ENCODE data around the gene LAMC1. TPM values are rescaled to one million over a fixed set of nuclear protein-coding genes. Genes with fewer than 3 reads are reported as not detected.

LAMC1 gene
- total RNA-seq, 1 experiment from 2014 or later, result 190 TPM

DNA sequence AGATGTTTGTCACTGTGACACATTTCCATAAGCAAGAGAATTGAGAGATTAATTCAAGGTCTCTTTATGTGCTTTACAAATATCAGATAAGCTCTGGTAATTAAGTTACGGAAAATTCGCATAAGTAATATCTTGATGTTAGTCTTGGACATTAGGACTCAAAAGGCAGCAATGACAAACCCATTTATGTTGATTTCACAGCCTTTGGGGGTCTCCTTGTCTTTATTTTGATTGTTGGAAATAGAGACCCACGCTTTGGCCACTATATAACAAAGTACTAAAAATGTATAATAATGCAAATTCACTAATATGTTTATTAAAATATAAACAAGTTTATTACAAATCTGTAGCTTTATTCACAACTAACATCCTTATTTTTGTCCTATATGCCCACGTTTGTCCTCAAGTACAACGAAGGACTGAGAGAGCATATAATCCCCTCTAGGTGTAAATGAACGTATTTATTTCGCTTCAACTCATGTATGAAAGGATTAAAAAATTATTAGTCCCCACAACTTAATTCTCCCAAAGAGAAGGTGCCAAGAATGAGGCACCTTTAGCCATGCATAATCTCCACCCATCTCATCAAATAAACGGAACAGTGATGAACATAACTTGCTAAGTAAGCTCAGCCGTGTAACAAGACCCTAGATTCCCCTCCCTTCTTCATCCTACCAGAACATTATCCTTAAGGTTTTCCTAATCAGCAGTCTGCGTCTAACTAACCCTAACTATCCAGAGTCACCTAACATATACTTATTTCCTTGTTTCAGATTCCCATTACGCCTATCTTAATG, 1.6 kb upstream of the LAMC1 start:
- DNase-seq (ENCODE audit: low spot score), result no peak

DNA sequence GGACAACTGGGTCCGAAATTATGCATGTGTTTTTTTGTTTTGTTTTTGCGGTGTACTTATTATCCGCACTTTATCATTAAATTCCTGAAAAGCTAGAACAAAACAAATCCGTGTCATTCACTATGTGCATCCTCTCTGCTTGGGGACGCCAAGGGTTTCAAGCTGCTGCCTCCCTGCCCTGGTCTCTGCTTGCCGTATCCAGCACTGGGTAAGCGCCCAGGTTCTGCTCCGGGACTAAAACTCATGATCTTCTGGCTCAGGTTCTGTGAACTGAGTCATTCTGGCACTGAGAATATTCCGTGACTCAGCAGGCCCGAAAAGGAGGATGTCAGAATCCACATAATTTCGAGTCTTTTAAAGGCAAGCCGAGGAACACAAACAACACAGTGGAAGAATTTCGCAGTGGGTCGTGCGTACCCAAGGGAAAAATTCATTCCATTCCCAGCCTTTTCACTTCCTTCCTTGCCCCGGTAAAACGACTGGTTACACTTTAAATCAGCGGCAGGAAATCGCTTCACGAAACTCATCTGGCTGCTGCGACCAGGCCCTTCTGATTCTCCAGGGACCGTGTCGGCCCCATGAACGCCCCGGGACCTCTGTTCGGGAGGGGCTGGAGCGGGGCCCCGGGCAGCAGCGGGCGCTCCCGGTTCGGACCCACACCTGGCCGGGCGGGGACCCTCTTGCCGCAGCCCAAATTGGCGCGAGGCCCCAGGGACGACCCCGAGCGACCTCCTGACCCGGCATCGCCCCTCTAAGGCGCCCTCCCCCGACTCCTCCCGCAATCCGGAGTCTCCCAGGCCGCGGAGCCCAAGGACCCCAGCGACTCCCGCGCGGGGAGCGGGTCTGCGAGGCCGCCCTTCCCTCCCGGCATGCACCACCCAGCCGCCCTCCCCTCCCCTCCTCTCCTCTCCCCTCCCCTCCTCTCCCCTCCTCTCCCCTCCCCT, 746 bp upstream of the LAMC1 start:
- DNase-seq (ENCODE audit: low spot score), result peak; percentile 95

DNA sequence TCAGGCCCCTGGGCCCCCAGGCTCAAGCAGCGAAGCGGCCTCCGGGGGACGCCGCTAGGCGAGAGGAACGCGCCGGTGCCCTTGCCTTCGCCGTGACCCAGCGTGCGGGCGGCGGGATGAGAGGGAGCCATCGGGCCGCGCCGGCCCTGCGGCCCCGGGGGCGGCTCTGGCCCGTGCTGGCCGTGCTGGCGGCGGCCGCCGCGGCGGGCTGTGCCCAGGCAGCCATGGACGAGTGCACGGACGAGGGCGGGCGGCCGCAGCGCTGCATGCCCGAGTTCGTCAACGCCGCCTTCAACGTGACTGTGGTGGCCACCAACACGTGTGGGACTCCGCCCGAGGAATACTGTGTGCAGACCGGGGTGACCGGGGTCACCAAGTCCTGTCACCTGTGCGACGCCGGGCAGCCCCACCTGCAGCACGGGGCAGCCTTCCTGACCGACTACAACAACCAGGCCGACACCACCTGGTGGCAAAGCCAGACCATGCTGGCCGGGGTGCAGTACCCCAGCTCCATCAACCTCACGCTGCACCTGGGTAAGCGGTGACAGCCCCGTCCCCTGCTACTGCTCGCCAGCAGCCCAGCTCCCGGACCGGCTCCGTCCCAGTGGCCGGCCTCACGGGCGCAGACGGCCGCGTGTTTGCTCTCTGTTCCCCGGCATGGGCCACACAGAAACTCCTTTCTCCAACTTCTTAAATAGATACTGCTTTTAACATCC, 539 bp downstream of the LAMC1 start:
- DNase-seq (ENCODE audit: low spot score), result peak; percentile 77

DNA sequence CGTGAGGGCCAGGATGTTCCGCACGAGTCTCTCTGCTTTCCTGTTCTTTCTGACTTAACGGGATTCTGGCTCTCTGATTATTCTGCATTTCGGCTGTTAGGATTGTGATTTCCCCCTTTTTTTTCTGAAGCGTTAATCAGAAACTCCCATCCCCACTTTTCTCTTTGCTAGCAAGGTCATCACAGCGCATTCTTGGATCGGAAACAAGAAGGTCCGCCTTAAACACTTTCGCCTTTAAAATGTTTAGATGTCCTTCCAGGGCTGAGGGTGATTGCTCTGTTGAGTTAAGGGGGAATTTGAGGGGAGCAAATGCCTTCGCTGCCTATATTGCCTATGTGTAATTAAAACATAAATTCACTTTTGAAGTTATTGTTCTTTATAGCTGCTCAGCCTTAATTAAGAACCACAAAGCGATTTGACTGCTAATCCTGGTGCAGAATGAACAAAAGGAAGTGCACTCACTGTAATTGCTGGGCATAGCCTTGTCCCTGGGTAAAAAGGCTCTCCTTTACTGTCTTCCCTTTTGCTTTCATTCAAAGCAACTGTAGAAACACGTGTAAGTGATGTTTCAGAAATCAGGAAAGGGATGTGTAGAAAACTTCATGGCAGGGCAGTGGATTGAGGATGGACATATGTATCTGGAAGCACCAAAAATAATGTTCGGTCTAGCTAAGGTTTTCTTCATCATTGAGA, 1.2 kb downstream of the LAMC1 start:
- DNase-seq (ENCODE audit: low spot score), result no peak

DNA sequence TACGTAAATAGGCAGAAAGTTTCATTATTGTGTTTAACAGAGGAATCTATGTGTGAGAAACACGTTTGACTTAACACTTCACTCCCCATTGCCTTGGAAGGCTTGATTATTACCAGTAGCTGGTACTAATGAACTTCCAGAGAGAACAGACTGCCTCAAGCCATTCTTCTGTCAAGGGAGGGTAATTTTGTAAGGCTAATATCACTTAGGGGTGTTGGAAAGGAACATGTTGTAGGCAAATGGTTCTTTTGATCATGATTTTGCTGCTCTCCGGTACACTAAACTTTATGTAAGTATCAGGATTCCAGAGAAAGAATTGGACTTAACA, 1.8 kb downstream of the LAMC1 start:
- DNase-seq (ENCODE audit: low spot score), result no peak

DNA sequence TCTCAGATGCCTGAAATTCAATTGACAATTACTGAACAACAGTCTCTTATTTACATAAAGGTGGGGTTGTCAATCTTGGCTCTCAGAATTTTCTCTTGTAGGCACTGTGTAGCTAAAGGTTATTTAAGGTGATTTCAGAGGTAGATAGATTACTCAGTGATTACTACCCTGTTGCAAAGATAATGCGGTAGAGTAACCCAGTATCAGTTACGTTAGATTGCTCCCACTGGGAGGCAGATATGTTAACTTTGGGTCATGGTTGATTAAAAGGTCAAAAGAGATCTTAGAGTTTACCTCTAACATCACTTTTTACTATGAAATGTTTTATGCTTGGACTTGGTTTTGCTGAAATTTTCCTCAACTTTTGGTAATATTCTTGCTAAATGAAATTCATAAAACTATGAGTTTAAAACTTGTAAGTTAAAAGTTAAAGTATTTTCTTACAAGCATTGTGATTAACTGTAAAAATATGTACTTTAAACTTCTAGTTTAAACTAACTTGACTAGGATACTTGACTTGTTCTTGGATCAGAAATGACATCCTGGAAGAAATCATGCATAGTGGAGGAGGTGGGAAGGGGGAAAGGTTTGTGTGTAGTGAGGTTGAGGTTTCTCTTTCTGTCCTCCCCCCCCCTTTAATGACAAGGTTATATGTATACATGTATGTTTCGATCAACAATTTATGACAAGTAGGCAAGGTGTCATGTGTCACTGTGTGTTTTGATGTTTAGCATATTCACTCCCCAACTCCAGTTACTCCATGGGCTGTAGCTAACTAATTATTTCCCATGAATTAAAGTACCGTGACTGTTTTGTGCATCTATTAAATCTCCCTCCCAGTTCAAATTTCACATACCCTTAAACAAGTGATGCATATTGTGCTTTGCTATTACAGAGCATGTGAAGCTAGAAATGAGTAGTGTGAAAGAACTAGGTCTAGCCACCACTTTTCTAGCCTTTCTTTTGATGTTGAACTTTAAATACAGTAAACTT, 2.9 kb downstream of the LAMC1 start:
- DNase-seq (ENCODE audit: low spot score), result no peak

DNA sequence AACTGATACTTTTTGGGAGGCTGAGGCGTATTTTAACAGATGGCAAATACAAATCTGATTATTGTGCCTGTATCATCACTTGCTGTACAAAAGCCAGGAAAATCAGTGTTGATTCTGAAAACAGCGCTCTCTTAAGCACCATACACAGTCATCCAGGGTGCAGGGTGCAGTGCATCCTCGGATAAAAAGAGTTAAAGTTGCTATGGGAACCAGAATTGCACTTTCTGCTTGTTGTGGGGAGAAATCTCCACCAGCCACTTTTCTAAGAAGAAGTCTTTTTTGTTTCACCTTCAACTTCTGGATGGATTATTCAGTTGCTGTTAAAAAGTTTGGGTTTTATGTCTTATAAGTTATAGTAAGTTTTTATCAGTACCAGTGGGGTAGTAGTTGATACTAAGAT, 3.8 kb downstream of the LAMC1 start:
- DNase-seq (ENCODE audit: low spot score), result no peak

DNA sequence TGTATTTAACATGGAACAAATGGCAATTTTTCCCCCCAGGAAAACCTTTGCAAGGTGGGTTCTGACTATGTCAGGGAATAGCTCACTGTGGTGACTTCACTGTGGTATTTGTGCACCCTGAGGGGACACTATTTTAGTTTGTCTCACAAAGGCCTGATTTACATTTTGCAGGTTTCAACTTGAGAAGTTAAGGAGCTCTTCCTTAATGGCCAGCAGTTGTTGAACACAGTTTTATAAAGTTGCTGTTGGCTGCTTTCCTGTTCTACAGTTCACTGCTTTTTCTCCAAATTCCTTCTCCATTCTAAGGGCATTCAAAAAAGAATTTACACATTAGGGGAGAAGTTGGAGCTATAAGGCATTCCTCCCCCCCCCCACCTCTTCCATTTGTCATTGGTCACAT, 4.6 kb downstream of the LAMC1 start:
- no peak for DNase-seq (ENCODE audit: low spot score)

DNA sequence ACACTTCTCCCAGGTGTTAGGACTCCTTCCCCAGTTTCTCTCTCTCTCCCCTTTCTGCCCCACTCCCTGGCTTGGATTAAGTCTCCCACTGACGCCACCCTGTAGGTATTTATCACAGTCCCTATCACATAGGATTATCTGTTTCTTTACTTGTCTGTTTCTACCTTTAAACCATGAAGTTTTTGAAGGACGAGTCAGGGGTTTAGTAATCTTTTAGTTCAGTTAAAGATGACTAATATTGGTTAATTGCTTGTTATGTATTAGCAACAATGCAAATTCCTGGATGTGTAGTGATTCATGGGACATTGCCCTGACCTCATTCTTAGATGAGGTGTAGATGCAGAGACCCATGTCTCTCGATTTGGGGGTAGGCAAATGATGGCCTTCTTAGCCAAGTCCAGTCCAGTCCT, 6.4 kb downstream of the LAMC1 start:
- peak; percentile 54 for DNase-seq (ENCODE audit: low spot score)

DNA sequence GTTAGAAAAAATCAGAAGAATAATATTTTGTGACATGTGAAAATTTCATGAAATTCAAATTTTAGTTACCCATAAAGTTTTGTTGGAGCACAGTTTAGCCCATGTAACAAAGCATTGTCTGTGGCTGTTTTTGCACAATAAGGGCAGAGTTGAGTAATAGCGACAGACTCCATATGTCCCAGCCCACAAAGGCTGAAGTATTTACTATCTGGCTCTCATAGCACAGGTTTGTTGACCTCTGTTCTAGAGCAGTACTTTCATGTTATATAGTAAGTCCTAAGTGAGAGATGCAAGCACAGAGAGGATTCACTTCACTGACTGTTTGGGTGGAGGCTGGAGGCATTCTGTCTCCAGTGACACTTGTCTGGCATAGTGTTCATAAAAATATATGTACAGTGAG, 6.8 kb downstream of the LAMC1 start:
- no peak for DNase-seq (ENCODE audit: low spot score)

DNA sequence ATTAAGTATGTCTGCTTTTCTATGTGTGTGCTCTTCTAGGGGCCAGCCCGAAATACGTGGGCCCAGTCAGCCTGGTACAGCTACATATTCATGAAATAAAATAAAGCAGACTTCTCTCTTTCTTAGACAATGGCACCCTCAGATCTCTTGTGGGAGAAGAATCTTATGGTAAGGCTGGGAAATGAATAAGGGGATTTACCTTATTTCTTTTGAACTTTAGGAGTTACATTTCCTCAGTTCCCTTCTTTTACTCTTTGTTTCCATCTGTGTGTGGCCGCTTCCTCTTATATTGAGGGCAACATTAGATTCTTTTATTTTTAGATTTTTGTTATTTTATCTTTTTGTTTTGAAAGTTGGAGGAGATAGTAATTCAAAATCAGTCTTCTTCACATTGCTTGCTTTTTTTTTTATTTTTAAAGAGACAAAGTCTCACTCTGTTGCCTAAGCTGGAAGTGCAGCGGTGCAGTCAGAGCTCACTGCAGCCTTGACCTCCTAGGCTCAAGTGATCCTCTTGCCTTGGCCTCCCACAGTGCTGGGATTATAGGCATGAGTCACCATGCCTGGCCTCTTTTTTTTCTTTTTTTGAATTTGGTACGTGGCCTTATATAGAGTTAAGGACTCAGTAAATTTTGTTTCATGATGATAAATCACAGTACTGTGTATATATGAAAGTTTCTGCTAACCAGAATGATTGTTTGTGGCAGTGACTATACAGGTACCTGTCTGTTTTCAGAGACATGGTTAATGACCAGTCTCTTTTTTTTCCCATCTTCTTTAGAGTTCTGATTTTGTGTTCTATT, 9.1 kb downstream of the LAMC1 start:
- DNase-seq (ENCODE audit: low spot score), result peak; percentile 64

DNA sequence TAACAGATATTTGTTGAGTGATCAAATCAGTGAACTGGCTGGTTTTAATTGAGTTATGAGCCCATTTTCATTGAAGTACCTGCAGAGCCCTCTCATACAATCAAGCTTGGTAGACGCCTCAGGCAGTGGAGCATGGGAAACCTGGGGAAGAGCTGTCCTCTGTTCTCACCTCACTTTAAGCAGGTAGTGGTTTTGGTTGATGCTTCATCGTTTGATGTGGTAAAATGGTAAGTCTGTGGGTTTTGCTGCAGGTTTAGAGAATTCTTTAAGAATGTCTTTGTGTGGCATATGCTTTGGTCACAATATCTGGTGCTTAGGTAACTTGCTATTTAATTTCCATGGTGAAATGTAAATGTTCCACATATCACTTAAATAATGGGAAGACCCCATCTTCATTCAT, 10.0 kb downstream of the LAMC1 start:
- no peak for DNase-seq (ENCODE audit: low spot score)

DNA sequence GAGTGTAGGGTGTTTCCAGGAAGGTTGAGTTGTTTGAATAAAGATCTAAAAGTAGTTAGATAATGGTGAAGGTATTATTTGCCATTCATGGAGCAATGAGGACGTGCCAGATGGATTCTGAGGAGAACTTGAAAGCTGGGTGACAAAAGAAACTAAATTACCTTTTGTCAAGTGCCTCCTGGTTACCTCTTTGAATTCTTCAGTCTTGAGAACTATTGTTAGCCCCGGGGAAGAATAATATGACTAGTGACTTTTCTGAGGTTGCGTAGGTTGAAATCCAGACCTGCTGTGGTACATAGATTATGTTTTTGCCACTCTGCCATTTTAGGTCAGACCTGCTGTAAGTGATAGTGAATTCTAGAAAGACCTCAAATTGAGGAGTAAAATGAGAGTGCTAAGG, 11.5 kb downstream of the LAMC1 start:
- no peak for DNase-seq (ENCODE audit: low spot score)

DNA sequence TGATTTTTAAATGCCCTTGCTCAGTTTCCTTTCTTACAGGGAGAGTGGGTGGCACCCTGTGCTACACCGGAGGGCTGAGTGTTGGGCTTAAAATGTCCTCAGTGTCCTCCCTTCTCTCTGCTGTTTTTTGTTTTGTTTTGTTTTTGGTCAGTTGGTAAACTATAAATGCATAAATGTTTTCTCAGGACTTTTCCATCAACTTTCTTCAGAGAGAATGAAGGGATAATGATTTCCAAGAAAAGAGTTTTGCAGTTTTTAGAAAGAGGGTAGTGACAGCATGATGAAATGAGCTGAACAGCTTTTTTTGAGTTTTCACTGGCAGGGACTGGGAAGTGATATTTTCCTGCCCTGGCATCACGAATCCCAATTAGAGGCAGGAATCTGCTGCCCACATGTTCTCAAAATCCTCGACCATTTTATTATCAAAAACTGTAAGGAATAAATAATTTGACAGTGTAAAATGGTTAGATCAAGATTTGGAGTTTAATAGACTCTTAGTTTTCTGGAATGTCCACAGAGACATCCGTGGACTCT, 15.2 kb downstream of the LAMC1 start:
- DNase-seq (ENCODE audit: low spot score), result no peak

DNA sequence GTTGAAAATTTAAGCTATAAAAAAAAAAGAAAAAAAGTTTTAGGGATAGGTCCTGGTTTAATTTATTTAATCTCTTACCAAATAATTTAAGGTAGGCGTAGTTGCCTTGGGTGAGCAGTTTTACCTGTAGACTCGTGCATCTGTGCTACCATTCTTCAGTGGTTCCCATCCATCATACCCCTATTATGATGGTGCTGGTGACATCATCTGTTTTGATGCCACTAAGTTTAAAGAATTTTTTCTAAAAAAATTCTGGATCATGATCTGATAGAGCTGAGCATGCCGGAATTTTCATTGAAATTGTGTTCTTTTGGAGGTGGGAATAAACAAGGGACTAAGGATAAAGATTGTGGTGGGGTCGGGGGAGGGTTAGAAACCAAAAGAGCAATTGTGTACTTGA, 15.7 kb downstream of the LAMC1 start:
- no peak for DNase-seq (ENCODE audit: low spot score)

DNA sequence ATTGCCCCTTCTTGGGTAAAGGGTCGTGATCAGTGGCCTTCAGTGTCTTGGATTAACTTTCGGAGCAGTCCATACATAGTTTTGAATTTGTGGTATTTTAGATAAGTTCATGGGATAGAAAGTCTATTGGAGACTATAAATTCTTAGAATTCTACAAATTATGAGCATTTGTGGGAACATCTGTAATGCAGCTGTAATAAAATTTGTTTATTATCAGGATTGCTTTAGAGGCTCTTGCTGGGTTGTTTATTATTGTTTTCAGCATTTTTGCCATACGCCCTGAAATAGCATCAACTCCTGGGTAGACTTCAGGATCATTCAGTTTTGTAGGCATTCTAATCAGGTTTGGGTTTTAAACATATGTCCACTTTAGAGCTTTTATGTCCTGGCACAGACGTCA, 16.1 kb downstream of the LAMC1 start:
- DNase-seq (ENCODE audit: low spot score), result no peak

DNA sequence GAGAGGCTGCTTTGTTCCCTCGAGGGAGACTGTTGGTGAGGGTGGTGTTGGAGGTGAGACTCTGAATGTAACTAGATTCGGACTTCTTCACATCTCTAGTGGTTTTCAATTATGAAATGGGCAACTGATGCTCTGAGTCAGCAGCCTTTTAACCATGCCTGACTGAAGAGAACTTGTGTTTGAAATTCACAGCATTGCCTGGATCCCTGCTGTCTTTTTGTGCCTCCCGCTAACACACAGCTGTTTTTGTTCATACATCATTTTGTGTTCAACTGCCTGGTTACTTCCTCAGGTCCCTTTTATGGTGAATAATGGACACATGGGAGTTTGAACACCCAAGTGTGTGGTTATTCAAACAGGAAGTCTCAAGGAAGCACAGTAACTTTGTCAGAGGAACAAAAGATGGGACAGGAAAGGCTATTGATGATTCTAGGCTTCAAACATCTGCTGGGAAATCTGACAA, 16.8 kb downstream of the LAMC1 start:
- DNase-seq (ENCODE audit: low spot score), result peak; percentile 80

DNA sequence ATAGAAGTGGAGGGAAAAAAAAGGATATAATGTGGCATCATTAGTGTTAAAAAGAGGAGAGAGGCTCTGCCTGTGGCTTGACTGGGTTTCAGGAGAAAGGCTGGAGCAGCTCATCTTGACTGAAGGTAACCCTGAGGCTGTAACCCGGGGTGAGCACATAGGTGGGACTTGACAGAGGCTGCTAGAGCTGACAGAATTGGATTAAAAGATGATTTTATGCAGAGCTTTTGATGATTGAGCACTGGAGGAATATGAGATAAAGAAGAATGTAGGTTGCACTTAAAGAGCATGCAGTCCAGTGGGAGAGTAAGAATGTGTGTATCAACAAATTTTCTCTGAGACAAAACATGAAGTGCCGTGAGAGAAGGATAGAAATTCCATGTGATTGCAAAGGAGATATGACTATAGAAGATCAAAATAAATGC, 17.3 kb downstream of the LAMC1 start:
- DNase-seq (ENCODE audit: low spot score), result no peak

DNA sequence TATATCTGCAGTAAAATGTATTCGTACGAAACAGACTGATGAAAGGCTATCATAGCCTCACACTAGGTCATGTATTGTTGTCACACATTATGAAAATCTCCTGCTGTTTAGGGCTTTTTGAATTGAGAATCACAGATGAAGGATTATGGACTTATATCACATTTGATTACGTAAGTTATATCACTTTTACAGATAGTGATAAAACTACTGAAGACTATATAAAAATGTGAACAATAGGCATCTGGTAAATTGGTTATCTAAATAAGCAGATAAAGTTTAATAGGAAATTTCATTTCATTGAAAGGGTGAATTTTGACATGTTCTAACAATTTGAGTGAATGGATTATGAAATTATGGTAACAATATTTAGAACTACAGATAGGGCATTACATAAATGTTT, 20.0 kb downstream of the LAMC1 start:
- no peak for DNase-seq (ENCODE audit: low spot score)
